GM19239 (cell line): ENCODE measurements around the gene ALK.

Source experiments
- DNase-seq: peaks from one replicate; pipeline ENCODE4 v3.0.0; 2011; ENCODE audit warnings: low spot score; ENCODE audit not compliant: insufficient read length
- FAIRE-seq: peaks from 2 replicates; lab custom pipeline; 2011; peaks lifted over from hg19 to GRCh38; lab: Jason Lieb, UNC

ALK gene

DNA sequence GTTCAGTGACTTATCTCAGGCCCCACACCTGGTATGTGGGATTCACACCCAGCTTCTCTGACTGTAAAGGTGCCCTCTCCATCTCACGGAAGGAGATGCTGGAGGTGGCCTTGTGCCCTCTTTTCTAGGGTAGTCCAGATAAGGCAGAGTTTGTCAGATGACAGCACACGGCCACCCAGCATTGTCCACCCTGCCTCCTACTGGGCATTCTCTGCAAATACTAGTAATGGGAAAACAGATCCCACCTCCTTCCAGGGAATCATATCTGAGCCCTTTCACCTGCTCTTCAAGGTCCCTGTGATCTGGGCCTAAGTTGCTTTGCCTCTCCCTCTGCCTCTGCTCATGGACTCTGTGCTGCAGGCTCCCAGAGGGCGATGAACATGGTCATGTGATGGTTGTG lies 591.5 kb downstream of the ALK start:
- no peak for FAIRE-seq
- DNase-seq, result no peak

DNA sequence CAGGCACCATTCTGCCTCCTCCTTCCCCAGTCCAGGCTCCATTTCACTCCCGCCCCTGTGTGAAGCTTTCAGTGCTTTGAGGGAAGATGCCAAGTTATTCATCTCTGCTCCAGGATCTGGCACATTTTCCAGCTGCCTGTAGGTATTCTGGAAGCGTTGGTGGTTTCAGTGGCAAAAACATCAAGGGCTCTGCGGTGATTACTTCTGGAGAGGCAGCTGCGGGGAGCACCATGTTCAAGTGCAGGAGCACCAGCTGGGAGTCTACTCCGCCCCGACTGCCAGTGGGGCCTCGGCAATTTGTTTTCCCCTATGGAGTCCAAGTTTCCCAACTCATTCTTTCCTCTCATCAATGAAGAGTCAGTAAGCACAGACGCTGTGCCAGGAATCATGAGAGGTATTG lies 594.5 kb downstream of the ALK start:
- DNase-seq, result no peak
- FAIRE-seq, result no peak

DNA sequence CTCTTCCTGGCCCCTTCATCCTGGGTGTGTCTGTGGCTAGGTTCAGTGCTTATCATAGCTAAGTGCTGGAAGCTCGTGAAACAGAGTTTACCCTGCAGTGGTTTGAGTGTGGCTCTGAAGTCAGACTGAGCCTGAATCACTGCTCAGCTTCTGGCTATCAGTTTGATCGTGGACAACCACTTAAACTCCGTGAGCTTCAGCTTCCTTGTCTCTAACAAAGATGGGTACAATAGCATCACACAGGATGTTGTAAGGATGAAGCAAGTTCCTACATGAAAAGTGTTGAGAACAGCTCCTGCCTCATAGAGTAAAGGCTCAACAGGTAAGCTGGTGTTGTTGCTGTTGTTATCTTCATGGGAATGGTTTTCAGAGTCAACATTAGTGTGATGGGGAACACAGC lies 595.8 kb downstream of the ALK start:
- FAIRE-seq, result no peak

GRCh38 chr2:29323961-29324360 lies 597.4 kb downstream of the ALK start:
- DNase-seq (no peak), FAIRE-seq (no peak)

More for the DNA sequence above, 595.8 kb downstream of the ALK start:
- DNase-seq, result no peak

GRCh38 chr2:29323301-29323700 lies 598.1 kb downstream of the ALK start:
- DNase-seq (no peak), FAIRE-seq (no peak)

DNA sequence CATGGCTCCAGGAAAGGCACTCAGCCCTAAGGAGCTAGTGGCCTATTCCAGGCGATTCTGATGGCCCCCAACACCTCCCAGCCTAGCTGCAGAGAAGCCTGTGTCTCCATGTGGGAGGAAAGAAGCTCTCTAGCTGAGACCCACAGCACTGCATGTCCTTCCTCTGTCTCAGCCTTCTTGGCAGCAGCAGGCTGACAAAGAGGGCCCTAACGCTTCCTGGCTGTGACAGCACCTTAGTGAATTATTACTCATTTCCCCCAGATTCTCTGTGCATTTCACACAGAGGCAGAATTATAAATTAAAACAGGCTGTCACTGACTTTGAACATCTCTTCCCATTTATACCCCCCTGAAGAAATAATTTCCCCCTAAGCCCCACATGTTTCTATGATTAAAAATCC lies 599.4 kb downstream of the ALK start:
- DNase-seq (no peak), FAIRE-seq (no peak)

DNA sequence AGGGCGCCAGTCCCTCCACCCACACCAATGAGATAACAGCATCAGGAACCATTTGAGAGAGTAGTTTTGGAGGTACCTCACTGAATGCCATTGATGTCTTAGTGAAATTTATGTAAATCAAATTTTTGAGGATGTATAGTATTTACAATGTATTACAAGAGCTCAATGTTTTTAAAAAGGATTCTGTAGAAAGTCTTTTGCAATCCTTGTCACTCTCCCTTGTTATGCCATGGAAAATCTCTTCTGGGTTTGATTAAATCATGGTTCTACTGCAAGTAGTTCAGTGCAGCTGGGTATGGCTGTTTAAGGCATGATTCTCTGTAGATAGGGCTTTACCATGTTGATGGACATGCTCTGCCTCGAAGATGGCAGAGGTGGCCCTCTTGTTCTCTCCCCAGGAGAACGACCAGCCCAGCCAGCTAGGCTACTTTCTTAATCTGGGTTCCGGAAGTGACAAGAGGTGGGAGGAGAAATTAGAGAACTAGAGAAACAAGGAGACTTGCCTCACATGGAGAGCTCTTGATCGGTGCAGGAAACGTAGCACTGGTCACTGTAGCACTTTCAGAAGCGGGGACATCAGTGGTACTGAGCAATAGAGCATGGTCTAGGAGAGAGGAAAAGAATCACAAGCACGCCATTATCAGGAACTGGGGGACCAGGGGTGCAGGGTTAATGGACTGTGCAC lies 603.4 kb downstream of the ALK start:
- no peak for FAIRE-seq
- DNase-seq, result no peak

DNA sequence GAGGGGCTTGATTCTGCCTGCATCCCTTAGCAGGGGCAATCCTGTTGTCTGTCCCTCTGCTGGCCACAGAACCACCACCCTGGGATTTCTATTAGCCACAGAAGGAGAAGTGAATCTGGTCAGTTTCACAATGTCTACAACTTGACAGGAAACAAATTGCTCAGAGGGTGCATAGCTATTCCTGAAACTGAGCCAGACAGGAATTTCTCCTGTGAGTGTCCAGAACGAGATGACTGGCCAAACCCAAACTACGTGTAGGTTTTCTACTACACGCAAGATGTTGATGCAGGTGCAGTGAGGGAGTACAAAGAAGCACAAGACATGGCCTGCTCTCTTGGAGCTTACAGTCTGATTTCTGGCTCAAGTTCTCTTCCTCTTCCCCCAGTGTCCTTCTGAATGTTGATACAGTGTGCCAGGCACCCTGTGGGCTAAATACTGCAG lies 604.3 kb downstream of the ALK start:
- no peak for DNase-seq
- FAIRE-seq, result peak; percentile 87

GRCh38 chr2:29314816-29315571 lies 606.4 kb downstream of the ALK start:
- FAIRE-seq, result peak; percentile 89
- peak; percentile 40 for DNase-seq

DNA sequence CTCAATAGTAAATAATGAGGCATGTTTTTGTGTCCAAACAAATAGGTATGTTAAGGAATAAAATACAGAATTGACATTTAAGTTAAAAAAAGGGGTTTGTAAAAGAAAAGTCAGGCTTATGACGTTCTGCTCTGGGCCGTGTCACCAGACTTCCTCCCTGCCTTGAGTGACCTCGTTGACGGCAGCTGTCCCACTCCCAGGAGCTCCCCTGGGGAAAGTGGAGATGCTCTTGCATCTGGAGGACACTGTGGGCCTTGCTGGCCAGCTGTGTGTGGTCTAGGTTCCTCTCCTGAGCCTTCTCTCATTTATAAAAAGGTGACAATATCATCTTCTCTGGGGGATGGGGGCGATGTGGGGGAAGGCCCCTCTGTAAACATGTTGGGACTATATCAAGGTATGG lies 609.9 kb downstream of the ALK start:
- no peak for FAIRE-seq
- no peak for DNase-seq

GRCh38 chr2:29310650-29311348 lies 610.6 kb downstream of the ALK start:
- no peak for FAIRE-seq
- no peak for DNase-seq

- DNase-seq (peak; percentile 57), FAIRE-seq (peak; percentile 85)
These were observed 612.0 kb downstream of the ALK start for GRCh38 chr2:29309090-29310029.

DNA sequence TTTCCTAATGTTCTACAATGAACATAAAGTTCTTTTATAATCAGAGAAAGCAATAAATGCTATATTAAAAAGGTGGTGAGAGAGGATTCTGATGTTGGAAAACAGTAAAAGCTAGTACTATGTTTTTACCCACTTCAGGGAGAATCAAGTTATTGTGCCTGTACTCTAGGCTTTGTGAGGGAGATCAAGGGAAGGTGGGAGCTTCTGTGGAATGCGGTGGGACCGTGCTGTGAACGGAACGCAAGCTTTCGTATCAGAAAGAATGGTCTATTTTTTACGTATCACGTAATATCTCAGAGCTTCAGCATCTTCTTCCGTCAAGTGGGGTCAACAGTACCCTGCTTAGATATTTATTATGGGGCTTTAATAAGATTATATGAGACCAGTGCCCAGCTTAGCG lies 613.0 kb downstream of the ALK start:
- no peak for FAIRE-seq
- no peak for DNase-seq

DNA sequence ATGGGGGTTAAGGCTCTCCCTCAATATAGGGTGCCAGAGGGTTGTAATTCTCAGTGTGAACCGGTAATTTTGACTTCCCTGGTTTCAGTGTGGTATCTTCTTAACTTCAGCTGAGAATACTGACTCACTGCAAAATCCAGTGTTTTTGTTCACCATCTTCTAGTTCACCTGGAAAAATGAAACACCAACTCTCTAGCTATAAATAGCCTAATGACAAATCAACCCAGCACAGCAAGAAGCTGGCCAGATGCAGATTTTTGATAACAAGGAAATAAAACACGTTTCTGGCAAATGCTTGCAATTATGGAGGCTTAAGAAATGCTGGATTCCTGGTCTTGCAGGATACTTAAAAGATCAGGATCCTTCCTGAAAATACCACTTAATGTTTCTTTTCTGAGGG lies 613.9 kb downstream of the ALK start:
- DNase-seq, result no peak

DNA sequence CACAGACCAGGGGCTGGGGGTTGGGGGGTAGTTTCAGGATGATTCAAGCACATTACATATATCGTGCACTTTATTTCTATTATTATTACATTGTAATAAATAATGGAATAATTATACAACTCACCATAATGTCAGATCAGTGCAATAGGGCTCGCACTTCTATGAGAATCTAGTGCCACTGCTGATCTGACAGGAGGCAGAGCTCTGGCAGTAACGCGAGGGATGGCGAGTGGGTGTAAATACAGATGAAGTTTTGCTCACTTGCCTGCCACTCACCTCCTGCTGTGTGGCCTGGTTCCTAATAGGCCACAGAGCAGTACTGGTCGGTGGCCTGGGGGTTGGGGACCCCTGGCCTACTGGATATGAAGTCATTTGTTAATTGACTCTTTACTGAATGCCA lies 615.6 kb downstream of the ALK start:
- no peak for FAIRE-seq
- no peak for DNase-seq

More for the DNA sequence above, 613.9 kb downstream of the ALK start:
- FAIRE-seq, result no peak

- DNase-seq (no peak), FAIRE-seq (no peak)
These were observed 616.9 kb downstream of the ALK start for GRCh38 chr2:29304399-29305060.

DNA sequence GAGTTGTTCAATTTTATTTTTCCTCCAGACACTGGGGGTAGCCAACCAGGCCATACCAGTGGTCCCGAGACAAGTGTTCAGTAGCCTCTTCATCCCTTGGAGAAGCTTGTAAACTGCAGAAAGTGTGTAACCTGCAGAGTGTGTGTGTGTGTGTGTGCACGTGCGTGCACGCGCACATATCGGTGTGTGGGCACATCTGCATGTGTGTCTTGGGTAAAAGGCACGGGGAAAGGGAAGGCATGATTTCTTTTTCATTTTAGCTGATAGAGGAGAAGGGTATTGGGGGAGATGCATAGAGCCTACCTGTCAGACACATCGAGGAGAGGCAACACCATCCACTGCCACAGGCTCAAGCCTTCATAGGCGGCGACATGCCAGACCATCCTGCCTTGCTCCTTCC lies 624.8 kb downstream of the ALK start:
- DNase-seq (no peak), FAIRE-seq (no peak)

- DNase-seq (no peak), FAIRE-seq (no peak)
These were observed 625.5 kb downstream of the ALK start for GRCh38 chr2:29295845-29296244.

GRCh38 chr2:29293830-29294438 lies 627.5 kb downstream of the ALK start:
- DNase-seq, result no peak
- no peak for FAIRE-seq
